Lower leg skin (tissue), 4 donors: ENCODE data around the gene TMEM212. TPM values are rescaled to one million over a fixed set of nuclear protein-coding genes. Genes with fewer than 3 reads are reported as not detected.
"Not testable (repeated sequence)": the region's sequence is repeated elsewhere in the genome, so short reads cannot be mapped to it uniquely, and the experiment has no call there.

Source experiments
- DNase-seq, 2 donors: peaks; one replicate each; pipeline ENCODE4 v3.0.0-alpha.2; 2019; ENCODE audit warnings: low spot score in 2 of 2
- H3K4me3 ChIP-seq: fragments of 200-600 bp; sonication (generic); 2 replicates; pipeline ENCODE4 v1.5.1; 2017; ENCODE audit warnings: mild to moderate bottlenecking, low read depth; ENCODE audit not compliant: poor library complexity, severe bottlenecking
- POLR2A ChIP-seq, 2 donors: fragments of 450-650 bp; IDR thresholded peaks; one replicate each; pipeline ENCODE4 v1.6.1; 2016 to 2017; ENCODE audit warnings: antibody characterized with exemption in 2 of 2, mild to moderate bottlenecking in 1 of 2, moderate library complexity in 1 of 2
- WGBS, 2 donors: methylation state at CpG; one replicate each; pipeline ENCODE4 v1.1.5; 2018; 5-methylcytosine and 5-hydroxymethylcytosine counted together
- intact Hi-C: fragments of 100-400 bp; cut with DNase I; formaldehyde crosslinking; loops from one replicate; pipeline ENCODE4 v1.15.0; 2023; ENCODE audit warnings: low total_unique reads
- total RNA-seq, 4 donors: library from RNA; depleted of rRNA; stranded (reverse); fragments of >200 nt; gene quantifications; one replicate each; pipeline ENCODE4 v1.1.0, GENCODE V29; 2016
- TF ChIP-seq, protein P1 (sequence below), 3 donors: fragments of 450-650 bp; IDR thresholded peaks; one replicate each; pipeline ENCODE4 v1.5.1; 2016; ENCODE audit warnings: antibody characterized with exemption in 3 of 3, mild to moderate bottlenecking in 3 of 3, moderate library complexity in 2 of 3

Gene TMEM212
- total RNA-seq, 4 donors from 2014 or later = not detected

DNA sequence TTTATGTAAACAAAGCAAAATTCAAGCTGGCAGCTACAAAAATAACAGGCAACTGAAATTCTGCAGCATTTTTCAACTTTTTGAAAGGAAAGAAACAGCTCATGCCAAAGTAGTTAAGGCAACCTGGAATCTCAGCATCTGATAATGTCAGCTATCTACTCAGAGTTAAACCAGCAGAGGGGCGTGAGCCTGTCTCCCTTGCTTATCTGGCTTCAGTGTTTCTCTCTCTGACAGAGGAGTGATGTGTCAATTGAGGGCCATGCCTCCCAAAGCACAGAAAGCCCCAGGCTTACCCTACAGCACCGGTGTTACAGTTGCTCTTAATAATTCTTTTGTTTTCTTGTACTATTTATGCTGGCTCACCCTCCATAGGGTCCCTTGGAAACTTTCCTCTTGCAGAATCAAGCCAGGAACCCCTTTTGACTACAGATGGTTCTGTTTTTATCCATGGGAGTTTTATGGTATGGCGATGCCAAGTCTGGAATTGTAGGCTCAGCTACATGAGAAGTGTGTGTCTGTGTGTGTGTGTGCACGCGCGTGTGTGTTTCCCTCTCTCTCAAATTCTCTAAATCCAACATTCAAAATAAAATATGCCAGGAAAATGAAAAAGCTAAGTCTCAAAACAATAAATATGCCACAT lies 7.3 kb downstream of the TMEM212 start:
- no peak for DNase-seq
- H3K4me3 ChIP-seq = no peak overlapping the region
- 69 to 70% methylated on average over 6 of the region's 6 CpGs for WGBS, 2 donors
- intact Hi-C loops = no loop called here
- no peak for TF ChIP-seq POLR2A (IDR thresholded peaks at IDR 0.05)
- TF ChIP-seq, protein P1, sequence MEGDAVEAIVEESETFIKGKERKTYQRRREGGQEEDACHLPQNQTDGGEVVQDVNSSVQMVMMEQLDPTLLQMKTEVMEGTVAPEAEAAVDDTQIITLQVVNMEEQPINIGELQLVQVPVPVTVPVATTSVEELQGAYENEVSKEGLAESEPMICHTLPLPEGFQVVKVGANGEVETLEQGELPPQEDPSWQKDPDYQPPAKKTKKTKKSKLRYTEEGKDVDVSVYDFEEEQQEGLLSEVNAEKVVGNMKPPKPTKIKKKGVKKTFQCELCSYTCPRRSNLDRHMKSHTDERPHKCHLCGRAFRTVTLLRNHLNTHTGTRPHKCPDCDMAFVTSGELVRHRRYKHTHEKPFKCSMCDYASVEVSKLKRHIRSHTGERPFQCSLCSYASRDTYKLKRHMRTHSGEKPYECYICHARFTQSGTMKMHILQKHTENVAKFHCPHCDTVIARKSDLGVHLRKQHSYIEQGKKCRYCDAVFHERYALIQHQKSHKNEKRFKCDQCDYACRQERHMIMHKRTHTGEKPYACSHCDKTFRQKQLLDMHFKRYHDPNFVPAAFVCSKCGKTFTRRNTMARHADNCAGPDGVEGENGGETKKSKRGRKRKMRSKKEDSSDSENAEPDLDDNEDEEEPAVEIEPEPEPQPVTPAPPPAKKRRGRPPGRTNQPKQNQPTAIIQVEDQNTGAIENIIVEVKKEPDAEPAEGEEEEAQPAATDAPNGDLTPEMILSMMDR (IDR thresholded peaks at IDR 0.05) = no peak

DNA sequence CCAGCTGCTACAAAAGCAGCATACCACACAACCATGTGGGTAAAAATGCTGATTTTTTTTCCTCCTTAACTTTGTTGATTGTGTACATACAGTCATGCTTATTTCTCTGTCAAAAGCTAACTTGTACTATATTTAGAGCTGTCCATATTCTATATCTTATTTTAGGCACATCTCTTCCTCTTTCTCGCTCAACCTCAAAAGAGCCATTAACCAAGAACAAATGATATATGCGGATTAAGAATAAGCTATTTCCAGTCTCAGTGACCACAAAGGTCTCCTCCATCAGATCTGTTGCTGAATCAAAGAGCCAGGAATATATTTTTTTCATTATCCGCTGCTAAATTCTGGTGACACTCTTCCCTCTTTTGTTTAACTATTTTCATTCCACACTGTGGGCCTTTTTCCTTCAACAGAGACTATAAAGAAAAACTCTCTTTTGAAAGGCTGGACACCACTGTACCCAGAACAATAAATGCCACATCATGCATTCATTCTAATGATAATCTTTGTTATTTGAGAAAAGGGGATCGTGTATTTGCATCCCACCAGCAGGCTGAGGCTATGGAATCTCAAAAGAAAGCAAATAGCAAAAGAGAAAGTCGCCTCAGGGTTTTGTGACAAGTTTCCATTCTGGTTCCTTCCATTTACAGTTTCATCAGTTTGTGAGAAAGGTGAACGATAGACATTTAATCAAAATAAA lies 8.0 kb downstream of the TMEM212 start:
- intact Hi-C loops = no loop called here
- DNase-seq = no peak

DNA sequence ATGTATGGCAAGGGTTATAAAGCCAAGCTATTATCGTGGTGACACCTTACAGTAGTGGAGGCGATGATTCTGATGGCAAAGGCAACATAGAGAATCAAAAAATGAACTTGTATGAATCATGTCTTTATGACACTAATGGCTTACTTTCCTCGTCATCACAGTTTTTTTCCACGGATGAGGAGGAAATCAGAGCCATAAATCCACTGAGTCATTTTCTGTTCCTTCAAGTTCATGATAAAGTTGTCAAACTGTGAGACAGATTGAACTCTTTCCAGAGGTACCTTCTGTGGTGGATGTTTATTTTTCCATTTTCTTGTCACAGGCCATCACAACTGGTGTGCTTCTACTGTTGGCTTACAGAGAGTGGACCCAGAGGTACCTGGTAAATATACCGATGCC lies 8.5 kb downstream of the TMEM212 start:
- H3K4me3 ChIP-seq = no peak overlapping the region
- 57 to 61% methylated on average over 5 of the region's 5 CpGs for WGBS, 2 donors
- intact Hi-C loops = no loop called here
- TF ChIP-seq, protein P1 (IDR thresholded peaks at IDR 0.05) = no peak
- TF ChIP-seq POLR2A (IDR thresholded peaks at IDR 0.05) = no peak
- no peak for DNase-seq

More for the DNA sequence above, 8.0 kb downstream of the TMEM212 start:
- no peak overlapping the region for H3K4me3 ChIP-seq
- no peak for TF ChIP-seq POLR2A (IDR thresholded peaks at IDR 0.05)
- TF ChIP-seq, protein P1 (IDR thresholded peaks at IDR 0.05) = no peak
- 79 to 80% methylated on average over 6 of the region's 6 CpGs for WGBS, 2 donors

DNA sequence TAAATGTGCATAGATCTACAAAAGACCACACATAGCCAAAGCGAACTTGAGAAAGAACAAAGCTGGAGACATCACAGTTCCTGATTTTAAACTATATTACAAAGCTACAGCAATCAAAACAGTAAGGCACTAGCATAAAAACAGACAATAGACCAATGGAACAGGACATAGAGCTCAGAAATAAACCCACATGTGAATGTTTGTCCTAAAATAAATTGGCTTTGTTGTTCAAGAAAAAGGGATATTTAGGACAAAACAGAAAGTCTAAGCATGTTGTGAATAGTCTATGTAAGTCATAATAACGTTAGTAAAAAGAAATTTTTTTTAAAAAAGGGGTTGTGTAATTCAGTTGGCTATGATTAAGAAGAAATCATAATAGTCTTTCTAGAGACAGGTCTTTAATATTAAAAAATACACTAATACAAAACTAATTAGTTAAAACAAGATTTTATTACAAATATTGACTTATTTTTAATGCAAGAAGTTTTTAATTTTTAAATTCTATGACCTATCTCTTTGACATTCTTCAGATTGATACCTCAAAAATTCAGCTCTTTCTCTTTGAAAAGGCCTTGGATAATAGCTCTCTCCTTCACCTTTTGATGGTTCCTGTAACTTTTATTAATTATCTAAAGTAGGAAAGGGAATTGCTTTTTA lies 11.6 kb downstream of the TMEM212 start:
- no peak for DNase-seq
- intact Hi-C loops = no loop called here
- no peak for TF ChIP-seq POLR2A (IDR thresholded peaks at IDR 0.05)
- TF ChIP-seq, protein P1 (IDR thresholded peaks at IDR 0.05) = no peak
- H3K4me3 ChIP-seq = no peak overlapping the region
- WGBS, 2 donors = 88 to 89% methylated on average over 2 of the region's 2 CpGs

DNA sequence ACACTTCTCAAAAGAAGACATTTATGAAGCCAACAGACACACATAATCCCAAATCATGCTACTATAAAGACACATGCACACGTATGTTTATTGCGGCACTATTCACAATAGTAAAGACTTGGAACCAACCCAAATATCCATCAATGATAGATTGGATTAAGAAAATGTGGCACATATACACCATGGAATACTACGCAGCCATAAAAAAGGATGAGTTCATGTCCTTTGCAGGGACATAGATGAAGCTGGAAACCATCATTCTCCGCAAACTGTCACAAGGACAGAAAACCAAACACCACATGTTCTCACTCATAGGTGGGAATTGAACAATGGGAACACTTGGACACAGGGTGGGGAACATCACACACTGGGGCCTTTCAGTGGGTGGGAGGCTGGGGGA lies 15.6 kb downstream of the TMEM212 start:
- 91 to 94% methylated on average over 4 of the region's 4 CpGs for WGBS, 2 donors
- DNase-seq, intact Hi-C loops, H3K4me3 ChIP-seq: not testable (repeated sequence)

DNA sequence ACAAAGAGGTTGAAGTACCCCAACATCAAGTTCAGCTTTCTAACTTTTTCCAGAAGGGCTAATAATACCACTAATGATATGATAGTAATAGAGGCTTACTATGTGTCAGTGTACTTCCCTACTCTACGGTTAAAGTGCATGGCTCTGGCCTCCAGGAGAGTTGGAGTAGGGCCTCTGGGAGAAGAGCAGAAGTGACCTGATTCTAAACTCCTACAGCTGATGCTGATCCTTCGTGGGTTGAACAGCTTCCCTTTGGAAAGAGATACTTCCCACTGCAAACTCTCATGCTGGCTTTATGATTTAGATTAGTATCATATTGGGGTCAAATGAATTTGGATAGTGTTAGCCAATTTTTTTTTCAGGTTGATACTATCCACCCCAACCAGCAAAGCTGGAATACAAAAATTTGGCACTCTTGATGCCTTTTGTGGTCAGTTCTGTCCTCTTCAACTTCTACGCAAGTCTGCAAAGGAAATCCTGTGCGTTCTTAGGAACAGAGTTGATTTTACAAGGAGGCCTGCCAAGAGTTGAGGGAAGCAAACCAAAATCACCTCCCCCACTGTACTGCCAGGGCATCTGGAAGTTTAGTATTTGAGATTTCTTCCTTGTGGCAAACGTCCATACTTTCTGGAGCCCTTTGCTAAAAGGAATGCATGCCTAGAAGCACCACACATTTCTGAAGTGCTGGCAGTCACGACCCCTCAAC lies 17.8 kb downstream of the TMEM212 start:
- WGBS, 2 donors = 34 to 35% methylated on average over 6 of the region's 6 CpGs
- H3K4me3 ChIP-seq = no peak overlapping the region
- TF ChIP-seq, protein P1 (IDR thresholded peaks at IDR 0.05) = no peak
- DNase-seq = no peak
- intact Hi-C loops = no loop called here
